ENCODE measurements around the gene ATP9A. TPM values are rescaled to one million over a fixed set of nuclear protein-coding genes. Genes with fewer than 3 reads are reported as not detected.
"Not testable (repeated sequence)": the region's sequence is repeated elsewhere in the genome, so short reads cannot be mapped to it uniquely, and the experiment has no call there.

The ATP9A gene
- total and polyA plus RNA-seq, 10 of the 15 experiments (the other 5 are each of a cell fraction or from before 2014, with no cell fraction given): 0.03 to 0.81 (median 0.14) TPM

- TF ChIP-seq BCL3 (IDR thresholded peaks at IDR 0.05; ENCODE audit: borderline replicate concordance, insufficient read depth, low read depth, low read length, poor library complexity, severe bottlenecking): no peak
- TF ChIP-seq IRF5 (IDR thresholded peaks at IDR 0.05; ENCODE audit: borderline replicate concordance): no peak
- TF ChIP-seq RUNX3 (IDR thresholded peaks at IDR 0.05; ENCODE audit: low read length): no peak
Measured at GRCh38 chr20:51767867-51768758, at the start of gene ATP9A (continued).

- SMC1A ChIA-PET (ENCODE audit: uncharacterized antibody, unreplicated experiment); in situ Hi-C loops (cut with MboI); H3K27me3 ChIP-seq (replicated peaks in 1 of 2; ENCODE audit: control insufficient read depth in 2 of 2, insufficient read depth in 2 of 2, low read length in 1 of 2); H3K27ac ChIP-seq (ENCODE audit: control insufficient read depth, insufficient read depth); H3K4me2 ChIP-seq (ENCODE audit: control insufficient read depth, insufficient read depth); FAIRE-seq; RAD21 ChIA-PET (ENCODE audit: unreplicated experiment); H3K4me1 ChIP-seq (ENCODE audit: control insufficient read depth, insufficient read depth, low read length); BruUV-seq (replicated peaks); H3K9me3 ChIP-seq (replicated peaks; ENCODE audit: control insufficient read depth, insufficient read depth, low read length); intact Hi-C loops (cut with micrococcal nuclease; ENCODE audit: unreplicated experiment); POLR2A ChIA-PET; DNase-seq (ENCODE audit: low read depth, low spot score); H3K79me2 ChIP-seq (ENCODE audit: control insufficient read depth, insufficient read depth, low read length); H3K36me3 ChIP-seq (ENCODE audit: control insufficient read depth in 2 of 2, insufficient read depth in 2 of 2, low read length in 1 of 2); ATAC-seq; H3K9ac ChIP-seq (ENCODE audit: control insufficient read depth, insufficient read depth, low read length); H3K4me3 ChIP-seq; H2AFZ ChIP-seq (ENCODE audit: control insufficient read depth, low read depth, low read length); H4K20me1 ChIP-seq (ENCODE audit: control insufficient read depth, insufficient read depth): not testable (repeated sequence)
- CTCF ChIA-PET: interaction anchor here (0.6 kb wide), 1 partner anchor 107 kb away, joined by 3 read pairs; no protein-coding TSS in a partner anchor
- WGBS (ENCODE audit: insufficient coverage, insufficient replicate concordance, low lambda C conversion rate, missing lambda C conversion rate): 23% methylated on average over 8 of the region's 8 CpGs
Measured at GRCh38 chr20:51816856-51817255, 48.7 kb upstream of the ATP9A start.

Data from GM12878 (cell line).